ENCODE measurements around the gene HRH2.
"Not testable (repeated sequence)": the region's sequence is repeated elsewhere in the genome, so short reads cannot be mapped to it uniquely, and the experiment has no call there.

The HRH2 gene

GRCh38 chr5:175743676-175744210 is 85.9 kb downstream of the HRH2 start:
- no peak for FAIRE-seq

GRCh38 chr5:175745210-175745609 is 87.3 kb downstream of the HRH2 start:
- no peak for FAIRE-seq

- no peak for FAIRE-seq
Observed at GRCh38 chr5:175746851-175747250, 89.0 kb downstream of the HRH2 start.

GRCh38 chr5:175747539-175748060 is 89.7 kb downstream of the HRH2 start:
- no peak for FAIRE-seq

- FAIRE-seq = no peak
Observed at GRCh38 chr5:175748650-175749049, 90.8 kb downstream of the HRH2 start.

- no peak for FAIRE-seq
Observed at GRCh38 chr5:175749591-175749990, 91.7 kb downstream of the HRH2 start.

GRCh38 chr5:175750511-175750931 is 92.7 kb downstream of the HRH2 start:
- no peak for FAIRE-seq

GRCh38 chr5:175751369-175751768 is 93.5 kb downstream of the HRH2 start:
- FAIRE-seq = no peak

GRCh38 chr5:175752826-175753535 is 95.1 kb downstream of the HRH2 start:
- no peak for FAIRE-seq

GRCh38 chr5:175753536-175754402 is 95.9 kb downstream of the HRH2 start:
- no peak for FAIRE-seq

GRCh38 chr5:175759991-175760390 is 102.1 kb downstream of the HRH2 start:
- FAIRE-seq = not testable (repeated sequence)
